Stimulated activated CD4-positive, alpha-beta T cell treated with anti-CD3 and anti-CD28 coated beads, TNF-alpha, amount 100 ng/mL, for 1 hour (primary cell): ENCODE measurements around the gene NIT2.

Source experiments
- DNase-seq, 3 donors: peaks; one replicate each; pipeline ENCODE4 v3.0.0-alpha.2; 2020; ENCODE audit warnings: low read depth in 3 of 3, low spot score in 1 of 3

Gene NIT2

DNA sequence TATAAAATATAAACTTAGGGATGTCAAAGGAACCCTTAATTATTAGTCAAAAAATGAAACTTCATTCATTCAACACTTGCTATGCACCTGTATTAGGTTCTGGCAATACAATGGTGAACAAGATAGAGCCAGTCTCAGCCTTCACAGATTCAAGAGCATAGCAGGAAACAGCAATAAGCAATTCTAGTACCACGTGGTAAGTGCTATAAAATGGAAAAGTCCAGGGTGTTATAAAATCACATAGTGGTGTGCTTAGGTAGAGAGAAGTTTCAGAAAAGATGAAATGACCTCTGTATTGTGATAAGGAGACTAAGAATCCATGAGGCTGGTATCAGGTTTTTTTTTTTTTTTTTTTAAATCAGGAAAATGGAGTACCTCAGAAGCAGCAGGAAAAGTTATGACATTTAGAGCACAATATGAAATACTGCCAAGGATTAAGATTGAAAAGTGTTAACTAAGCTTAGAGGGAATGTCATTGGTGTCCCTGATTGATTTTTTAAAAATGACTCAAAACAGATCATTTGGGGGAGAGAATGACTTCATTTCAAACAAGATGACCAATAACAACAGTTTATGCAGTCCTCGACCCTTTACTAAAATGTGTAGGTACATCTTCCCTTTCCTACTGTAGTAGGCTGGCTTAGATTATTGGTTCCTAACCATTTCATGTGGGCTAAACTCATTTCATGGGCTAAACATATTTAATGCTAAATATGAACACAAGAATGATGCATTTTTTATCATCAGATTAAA lies 61.3 kb downstream of the NIT2 start:
- DNase-seq: no peak

DNA sequence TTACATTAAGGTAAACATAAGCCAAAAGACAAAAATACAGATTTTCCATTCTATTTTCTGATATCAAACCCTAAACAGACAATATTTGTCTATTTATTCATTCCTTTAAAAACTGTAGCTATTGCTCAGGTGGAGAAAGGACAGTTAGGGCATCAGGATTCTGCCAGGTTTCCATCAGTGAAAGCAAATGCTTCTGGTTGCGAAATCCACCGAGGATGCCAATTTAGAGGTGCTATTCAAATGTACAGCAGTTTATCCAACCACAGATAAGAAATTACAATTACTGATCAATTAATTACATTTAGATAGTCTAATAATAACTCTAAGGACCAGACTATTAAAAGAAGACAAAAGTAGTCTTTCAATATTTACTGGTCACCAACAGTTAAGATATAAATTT lies 62.4 kb downstream of the NIT2 start:
- no peak for DNase-seq

GRCh38 chr3:100399341-100400071 lies 64.9 kb downstream of the NIT2 start:
- no peak for DNase-seq

- DNase-seq: peak in 1 of 3 donors; percentile 18
Observed at GRCh38 chr3:100400419-100400779, 65.8 kb downstream of the NIT2 start.

DNA sequence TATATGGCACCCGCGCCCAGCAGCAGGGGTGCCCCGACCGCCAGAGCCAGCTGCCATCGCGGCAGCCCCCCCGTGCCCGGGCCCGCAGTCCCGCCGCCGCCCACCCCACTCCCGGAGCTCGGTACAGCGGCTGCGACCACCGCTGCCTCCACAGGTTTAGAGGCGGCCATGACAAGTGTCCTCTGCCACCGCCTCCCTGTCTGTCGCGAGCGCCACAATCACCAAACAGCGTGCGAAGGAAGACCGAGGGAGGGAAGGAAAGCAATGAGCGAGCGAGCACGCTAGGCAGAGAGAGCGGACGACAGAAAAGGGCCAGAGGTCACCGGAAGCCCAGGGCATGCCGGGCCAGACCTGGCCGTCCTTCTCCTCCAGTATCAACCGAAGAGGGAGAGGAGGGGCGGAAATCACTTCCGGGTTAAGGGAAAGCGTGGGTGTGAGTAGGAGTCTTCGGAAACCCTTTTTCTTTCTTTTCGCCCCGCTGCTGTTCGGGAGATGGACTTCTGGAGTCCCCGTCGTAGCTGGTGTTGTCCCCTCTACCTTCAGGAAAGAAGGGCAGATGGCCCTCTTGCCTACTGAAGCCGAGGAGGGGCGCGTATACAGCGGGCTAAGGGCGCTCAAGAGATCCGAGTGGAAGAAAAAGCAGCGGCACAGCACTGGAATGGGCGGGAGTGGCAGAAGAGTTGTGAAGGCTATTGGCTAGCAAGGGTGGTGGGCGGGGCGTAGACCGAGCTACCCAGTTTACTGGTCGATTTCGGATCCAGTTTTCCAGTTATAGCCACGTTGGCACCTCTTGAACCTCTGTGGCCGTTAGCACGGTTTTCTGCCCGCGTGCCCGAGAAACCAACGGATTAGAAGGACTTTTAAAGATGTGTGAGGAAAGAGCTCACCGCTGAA lies 66.5 kb downstream of the NIT2 start, which contains the start of the genes LNP1 and TOMM70:
Gene LNP1 (plus strand): TSS at position 760 of the 894 bp plus-strand sequence. CDS start 28,191 bp downstream, outside the sequence.
Gene TOMM70 (minus strand): TSS at position 310 of the 894 bp plus-strand sequence. CDS start 140 bp downstream, at position 170.
- DNase-seq: peak; percentile 75 to 90 (median 81)

GRCh38 chr3:100401674-100402041 lies 67.1 kb downstream of the NIT2 start:
- peak; percentile 3 to 22 (median 18) for DNase-seq

DNA sequence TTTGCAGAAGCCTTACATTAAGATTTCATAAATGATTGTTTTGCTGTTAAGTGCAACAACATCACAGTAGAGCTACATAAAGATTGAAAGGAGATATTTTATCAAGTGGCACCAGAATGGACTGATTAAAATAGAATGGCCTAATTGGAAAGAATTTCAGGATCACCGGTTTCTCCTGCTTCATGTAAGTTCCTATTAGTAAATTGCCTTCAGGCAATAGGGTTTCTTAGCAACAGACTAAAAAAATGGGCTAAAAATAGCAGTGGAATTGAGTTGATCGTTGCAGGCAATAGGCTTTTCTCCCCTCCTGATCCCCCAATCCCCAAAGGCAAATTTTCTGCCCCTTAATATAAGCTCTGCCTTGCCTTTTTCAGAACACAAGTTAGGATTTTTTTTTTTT lies 67.7 kb downstream of the NIT2 start:
- DNase-seq: no peak

DNA sequence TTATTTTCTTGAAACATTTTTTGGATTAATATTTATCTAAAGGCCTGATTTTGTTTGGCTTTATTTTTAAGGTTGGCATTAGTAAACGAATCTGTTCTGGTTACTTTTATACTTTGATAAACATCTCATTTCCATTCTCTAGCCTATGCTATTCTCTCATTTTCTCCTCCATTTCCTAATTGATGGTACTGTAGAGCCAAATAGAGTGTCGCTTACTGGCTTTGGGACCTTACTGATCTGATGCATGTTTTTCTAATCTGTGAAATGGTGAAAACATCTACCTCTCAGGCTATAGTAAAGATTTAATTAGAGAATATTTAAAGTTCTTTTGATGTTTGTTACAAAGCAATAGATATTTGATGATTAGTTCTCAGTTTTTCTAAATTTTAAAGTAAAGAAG lies 68.3 kb downstream of the NIT2 start:
- no peak for DNase-seq

- DNase-seq: no peak
Observed at GRCh38 chr3:100403362-100404249, 69.0 kb downstream of the NIT2 start.

DNA sequence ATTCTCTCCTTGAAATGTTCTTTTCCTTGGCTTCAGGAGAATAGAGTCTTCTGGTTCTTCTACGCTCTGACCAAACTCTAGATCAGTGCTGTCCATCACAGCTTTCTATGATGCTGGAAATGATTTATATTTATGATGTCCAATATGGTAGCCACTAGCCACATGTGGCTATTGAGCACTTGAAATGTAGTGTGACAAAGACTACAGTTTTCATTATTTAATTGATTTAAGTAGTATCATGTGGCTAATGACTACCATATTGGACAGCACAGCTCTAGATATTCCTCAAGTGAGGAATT lies 69.6 kb downstream of the NIT2 start:
- no peak for DNase-seq

- DNase-seq: no peak
Observed at GRCh38 chr3:100407164-100407563, 72.6 kb downstream of the NIT2 start.

GRCh38 chr3:100407977-100408532 lies 73.5 kb downstream of the NIT2 start:
- DNase-seq: no peak
